Ectodermal cell (in vitro differentiated cells): ENCODE measurements around the gene PRDM10.

Experiments
- H3K27ac ChIP-seq: 2 replicates; pipeline ENCODE4 v1.7.0; 2013; ENCODE audit warnings: mild to moderate bottlenecking, low read depth, low read length; ENCODE audit not compliant: insufficient read depth, poor library complexity, severe bottlenecking
- H3K27me3 ChIP-seq: 2 replicates; pipeline ENCODE4 v1.7.0; 2013; ENCODE audit warnings: mild to moderate bottlenecking, low read length; ENCODE audit not compliant: insufficient read depth, control insufficient read depth, poor library complexity, severe bottlenecking
- H3K36me3 ChIP-seq: one replicate; pipeline ENCODE4 v1.7.0; 2013; ENCODE audit warnings: low read length; ENCODE audit not compliant: control insufficient read depth, insufficient read depth
- H3K4me1 ChIP-seq: one replicate; pipeline ENCODE4 v1.7.0; 2013; ENCODE audit warnings: low read length; ENCODE audit not compliant: control insufficient read depth, insufficient read depth
- H3K4me3 ChIP-seq: 2 replicates; pipeline ENCODE4 v1.7.0; 2013; ENCODE audit warnings: low read depth, low read length, control low read depth; ENCODE audit not compliant: insufficient read depth
- H3K9me3 ChIP-seq: 2 replicates; pipeline ENCODE4 v1.7.0; 2013; ENCODE audit warnings: mild to moderate bottlenecking, low read length, moderate library complexity; ENCODE audit not compliant: control insufficient read depth
- WGBS, 2 experiments: methylation state at CpG; one replicate each; pipeline ENCODE4 v1.1.7; 2013; ENCODE audit warnings: missing lambda C conversion rate in 2 of 2; 5-methylcytosine and 5-hydroxymethylcytosine counted together

The PRDM10 gene

GRCh38 chr11:129997513-129997912 is 5.1 kb downstream of the PRDM10 start:
- H3K4me1 ChIP-seq = no peaks in the 10 kb centered on the region
- H3K9me3 ChIP-seq = no peaks in the 10 kb centered on the region
- 97 to 100% methylated on average over 2 of the region's 2 CpGs for WGBS, 2 experiments
- H3K4me3 ChIP-seq = no peak overlapping the region
- H3K27ac ChIP-seq = no peak overlapping the region
- H3K27me3 ChIP-seq = no peaks in the 10 kb centered on the region
- peaks cover 3% of the 10 kb centered on the region for H3K36me3 ChIP-seq

GRCh38 chr11:129996113-129996870 is 6.3 kb downstream of the PRDM10 start:
- H3K4me1 ChIP-seq = no peaks in the 10 kb centered on the region
- peaks cover 3% of the 10 kb centered on the region for H3K36me3 ChIP-seq
- H3K9me3 ChIP-seq = no peaks in the 10 kb centered on the region
- 95 to 96% methylated on average over 12 of the region's 12 CpGs for WGBS, 2 experiments
- H3K27ac ChIP-seq = no peak overlapping the region
- no peaks in the 10 kb centered on the region for H3K27me3 ChIP-seq
- no peak overlapping the region for H3K4me3 ChIP-seq

- WGBS, 2 experiments = 91 to 93% methylated on average over 3 of the region's 4 CpGs
- no peak overlapping the region for H3K4me3 ChIP-seq
- no peak overlapping the region for H3K27ac ChIP-seq
- H3K9me3 ChIP-seq = no peaks in the 10 kb centered on the region
- no peaks in the 10 kb centered on the region for H3K4me1 ChIP-seq
- peaks cover 3% of the 10 kb centered on the region for H3K36me3 ChIP-seq
- no peaks in the 10 kb centered on the region for H3K27me3 ChIP-seq
Observed at GRCh38 chr11:129995163-129995562, 7.5 kb downstream of the PRDM10 start.

- H3K4me3 ChIP-seq = no peak overlapping the region
- H3K4me1 ChIP-seq = no peaks in the 10 kb centered on the region
- H3K27me3 ChIP-seq = no peaks in the 10 kb centered on the region
- 62 to 72% methylated on average over 6 of the region's 6 CpGs for WGBS, 2 experiments
- no peaks in the 10 kb centered on the region for H3K9me3 ChIP-seq
- H3K36me3 ChIP-seq = peaks cover 3% of the 10 kb centered on the region
- H3K27ac ChIP-seq = no peak overlapping the region
Observed at GRCh38 chr11:129992161-129992944, 10.3 kb downstream of the PRDM10 start.

- no peaks in the 10 kb centered on the region for H3K9me3 ChIP-seq
- H3K4me1 ChIP-seq = no peaks in the 10 kb centered on the region
- WGBS, 2 experiments = 89 to 90% methylated on average over 3 of the region's 3 CpGs
- no peak overlapping the region for H3K4me3 ChIP-seq
- no peaks in the 10 kb centered on the region for H3K36me3 ChIP-seq
- no peaks in the 10 kb centered on the region for H3K27me3 ChIP-seq
- no peak overlapping the region for H3K27ac ChIP-seq
Observed at GRCh38 chr11:129989149-129989813, 13.4 kb downstream of the PRDM10 start.

GRCh38 chr11:129987950-129988349 is 14.7 kb downstream of the PRDM10 start:
- Histone ChIP-seq H3K4me3 (no peak overlapping the region), H3K27me3 (no peaks in the 10 kb centered on the region), H3K36me3 (no peaks in the 10 kb centered on the region), H3K27ac (no peak overlapping the region), H3K9me3 (no peaks in the 10 kb centered on the region), H3K4me1 (no peaks in the 10 kb centered on the region)
- 91 to 100% methylated on average over 3 of the region's 3 CpGs for WGBS, 2 experiments

GRCh38 chr11:129985823-129986222 is 16.8 kb downstream of the PRDM10 start:
- H3K27ac ChIP-seq = no peak overlapping the region
- H3K36me3 ChIP-seq = no peaks in the 10 kb centered on the region
- 96% methylated on average over 3 of the region's 3 CpGs for WGBS, 2 experiments
- H3K27me3 ChIP-seq = no peaks in the 10 kb centered on the region
- H3K9me3 ChIP-seq = no peaks in the 10 kb centered on the region
- no peak overlapping the region for H3K4me3 ChIP-seq
- no peaks in the 10 kb centered on the region for H3K4me1 ChIP-seq

- H3K27ac ChIP-seq = no peak overlapping the region
- H3K27me3 ChIP-seq = no peaks in the 10 kb centered on the region
- no peaks in the 10 kb centered on the region for H3K9me3 ChIP-seq
- no peaks in the 10 kb centered on the region for H3K4me1 ChIP-seq
- WGBS, 2 experiments = 92 to 95% methylated on average over 8 of the region's 8 CpGs
- no peak overlapping the region for H3K4me3 ChIP-seq
- H3K36me3 ChIP-seq = no peaks in the 10 kb centered on the region
Observed at GRCh38 chr11:129980086-129980485, 22.5 kb downstream of the PRDM10 start.

GRCh38 chr11:129979046-129979605 is 23.5 kb downstream of the PRDM10 start:
- WGBS, 2 experiments = 89 to 91% methylated on average over 7 of the region's 7 CpGs
- Histone ChIP-seq H3K9me3 (no peaks in the 10 kb centered on the region), H3K27ac (no peak overlapping the region)

GRCh38 chr11:129978447-129978846 is 24.2 kb downstream of the PRDM10 start:
- no peaks in the 10 kb centered on the region for H3K4me1 ChIP-seq
- H3K27ac ChIP-seq = no peak overlapping the region
- no peaks in the 10 kb centered on the region for H3K9me3 ChIP-seq
- no peaks in the 10 kb centered on the region for H3K36me3 ChIP-seq
- H3K27me3 ChIP-seq = no peaks in the 10 kb centered on the region
- 96% methylated on average over 6 of the region's 6 CpGs for WGBS, 2 experiments
- no peak overlapping the region for H3K4me3 ChIP-seq

More at GRCh38 chr11:129979046-129979605, 23.5 kb downstream of the PRDM10 start:
- Histone ChIP-seq H3K4me3 (no peak overlapping the region), H3K36me3 (no peaks in the 10 kb centered on the region), H3K27me3 (no peaks in the 10 kb centered on the region), H3K4me1 (no peaks in the 10 kb centered on the region)
